Ovary (tissue), 3 donors: ENCODE measurements around the gene UGCG.

Experiments
- EP300 ChIP-seq: sonication (generic); formaldehyde crosslinking; IDR thresholded peaks from one replicate; pipeline ENCODE4 v1.6.1; 2017; ENCODE audit warnings: antibody characterized with exemption
- TF ChIP-seq, protein P1 (sequence below), 3 donors: fragments of 450-650 bp in 2 of 3; fragments of 200-600 bp in 1 of 3; IDR thresholded peaks; one replicate each; pipeline versions ENCODE4 v1.5.1 to v1.8.0; 2016 to 2022; ENCODE audit warnings: antibody characterized with exemption in 3 of 3, mild to moderate bottlenecking in 1 of 3
- donor health status: DM: no; HTN: no; CAD: no.

DNA sequence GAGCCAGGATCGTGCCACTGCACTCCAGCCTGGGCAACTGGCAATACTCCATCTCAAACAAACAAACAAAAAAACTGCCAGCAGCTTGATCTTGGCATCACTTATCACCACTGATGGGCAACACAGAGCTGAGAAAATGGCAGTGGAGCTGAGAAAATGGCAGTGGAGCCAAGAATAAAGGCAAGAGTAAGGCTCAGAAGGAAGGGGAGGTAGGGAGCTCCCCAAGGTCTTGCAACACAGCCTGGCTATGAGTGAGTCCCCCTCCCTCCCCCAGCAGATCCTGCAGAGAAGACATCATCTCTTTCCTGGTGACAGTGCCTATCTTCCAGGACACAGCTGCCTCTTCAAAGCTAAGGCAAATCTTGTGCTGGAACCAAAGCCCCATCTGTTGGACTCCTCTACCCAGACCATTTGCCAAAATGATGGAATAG, 70.3 kb downstream of the UGCG start:
- TF ChIP-seq, protein P1, sequence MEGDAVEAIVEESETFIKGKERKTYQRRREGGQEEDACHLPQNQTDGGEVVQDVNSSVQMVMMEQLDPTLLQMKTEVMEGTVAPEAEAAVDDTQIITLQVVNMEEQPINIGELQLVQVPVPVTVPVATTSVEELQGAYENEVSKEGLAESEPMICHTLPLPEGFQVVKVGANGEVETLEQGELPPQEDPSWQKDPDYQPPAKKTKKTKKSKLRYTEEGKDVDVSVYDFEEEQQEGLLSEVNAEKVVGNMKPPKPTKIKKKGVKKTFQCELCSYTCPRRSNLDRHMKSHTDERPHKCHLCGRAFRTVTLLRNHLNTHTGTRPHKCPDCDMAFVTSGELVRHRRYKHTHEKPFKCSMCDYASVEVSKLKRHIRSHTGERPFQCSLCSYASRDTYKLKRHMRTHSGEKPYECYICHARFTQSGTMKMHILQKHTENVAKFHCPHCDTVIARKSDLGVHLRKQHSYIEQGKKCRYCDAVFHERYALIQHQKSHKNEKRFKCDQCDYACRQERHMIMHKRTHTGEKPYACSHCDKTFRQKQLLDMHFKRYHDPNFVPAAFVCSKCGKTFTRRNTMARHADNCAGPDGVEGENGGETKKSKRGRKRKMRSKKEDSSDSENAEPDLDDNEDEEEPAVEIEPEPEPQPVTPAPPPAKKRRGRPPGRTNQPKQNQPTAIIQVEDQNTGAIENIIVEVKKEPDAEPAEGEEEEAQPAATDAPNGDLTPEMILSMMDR (IDR thresholded peaks at IDR 0.05): no peak
- no peak for TF ChIP-seq EP300
